Activated naive CD4-positive, alpha-beta T cell treated with Interleukin-2 at 50 U/mL for 16 hours (primary cell): ENCODE measurements around the gene GLE1.

Source experiments
- DNase-seq: peaks from one replicate; pipeline ENCODE4 v3.0.0-alpha.2; 2020

Gene GLE1, protein sequence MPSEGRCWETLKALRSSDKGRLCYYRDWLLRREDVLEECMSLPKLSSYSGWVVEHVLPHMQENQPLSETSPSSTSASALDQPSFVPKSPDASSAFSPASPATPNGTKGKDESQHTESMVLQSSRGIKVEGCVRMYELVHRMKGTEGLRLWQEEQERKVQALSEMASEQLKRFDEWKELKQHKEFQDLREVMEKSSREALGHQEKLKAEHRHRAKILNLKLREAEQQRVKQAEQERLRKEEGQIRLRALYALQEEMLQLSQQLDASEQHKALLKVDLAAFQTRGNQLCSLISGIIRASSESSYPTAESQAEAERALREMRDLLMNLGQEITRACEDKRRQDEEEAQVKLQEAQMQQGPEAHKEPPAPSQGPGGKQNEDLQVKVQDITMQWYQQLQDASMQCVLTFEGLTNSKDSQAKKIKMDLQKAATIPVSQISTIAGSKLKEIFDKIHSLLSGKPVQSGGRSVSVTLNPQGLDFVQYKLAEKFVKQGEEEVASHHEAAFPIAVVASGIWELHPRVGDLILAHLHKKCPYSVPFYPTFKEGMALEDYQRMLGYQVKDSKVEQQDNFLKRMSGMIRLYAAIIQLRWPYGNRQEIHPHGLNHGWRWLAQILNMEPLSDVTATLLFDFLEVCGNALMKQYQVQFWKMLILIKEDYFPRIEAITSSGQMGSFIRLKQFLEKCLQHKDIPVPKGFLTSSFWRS

DNA sequence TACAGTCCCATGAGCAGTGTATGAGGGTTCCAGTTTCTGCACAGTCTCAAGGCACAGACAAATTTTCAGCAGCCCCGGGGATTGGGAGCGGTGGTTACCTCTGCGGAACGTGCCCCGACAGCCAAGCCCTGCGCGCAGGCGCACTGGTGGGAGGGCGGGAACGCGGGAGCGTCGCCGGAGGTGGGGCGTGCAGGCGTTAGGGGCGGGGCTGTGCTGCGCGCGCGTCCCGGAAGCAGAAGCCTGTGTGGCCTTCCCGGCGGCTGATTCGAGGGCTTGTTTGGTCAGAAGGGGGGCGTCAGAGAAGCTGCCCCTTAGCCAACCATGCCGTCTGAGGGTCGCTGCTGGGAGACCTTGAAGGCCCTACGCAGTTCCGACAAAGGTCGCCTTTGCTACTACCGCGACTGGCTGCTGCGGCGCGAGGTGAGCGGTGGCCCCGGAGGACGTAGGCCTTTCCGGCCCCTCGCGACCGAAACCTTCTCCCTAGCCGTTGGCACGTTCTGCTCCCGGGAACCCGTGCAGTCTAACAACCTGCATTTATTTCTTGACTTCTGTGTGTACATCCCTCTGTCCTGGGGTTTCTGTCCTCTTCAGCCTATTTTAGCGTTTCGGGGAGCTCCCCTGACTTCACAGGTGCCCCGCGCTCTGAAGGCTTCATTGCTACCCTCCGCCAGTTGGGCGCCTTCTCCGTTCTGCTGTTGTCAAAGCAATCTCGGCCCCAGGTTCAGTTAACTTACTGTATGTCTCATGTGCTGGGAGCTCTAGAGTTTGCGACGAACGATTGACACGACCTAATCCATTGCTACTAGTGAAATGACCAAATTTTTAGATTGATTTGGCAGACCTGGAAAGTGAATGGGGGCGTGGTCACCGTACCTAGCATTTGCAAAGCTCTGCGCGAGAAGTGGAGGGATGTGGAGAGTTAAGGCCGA, at the start of gene GLE1:
TSS of gene GLE1 (plus strand) at position 235 of the 929 bp plus-strand sequence. CDS start at position 322, 87 bp downstream.
- peak; percentile 97 for DNase-seq

DNA sequence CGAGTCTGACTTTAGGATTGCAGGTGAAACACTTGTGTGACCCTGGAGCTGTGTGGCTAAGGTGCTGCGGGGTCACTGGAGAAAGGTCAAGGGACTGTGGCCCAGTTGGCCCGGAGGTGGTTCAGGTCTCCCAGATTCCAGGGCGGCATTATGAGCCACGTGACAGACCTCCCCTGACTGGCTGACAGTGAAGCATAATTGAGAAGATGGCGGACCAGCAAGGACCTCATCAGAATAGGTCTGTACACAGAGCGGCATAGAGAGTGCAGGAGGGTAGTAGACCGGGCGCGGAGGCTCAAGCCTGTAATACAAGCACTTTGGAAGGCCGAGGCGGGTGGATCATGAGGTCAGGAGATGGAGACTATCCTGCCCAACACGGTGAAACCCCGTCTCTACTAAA, 49.5 kb upstream of the GLE1 start:
- DNase-seq, result no peak

DNA sequence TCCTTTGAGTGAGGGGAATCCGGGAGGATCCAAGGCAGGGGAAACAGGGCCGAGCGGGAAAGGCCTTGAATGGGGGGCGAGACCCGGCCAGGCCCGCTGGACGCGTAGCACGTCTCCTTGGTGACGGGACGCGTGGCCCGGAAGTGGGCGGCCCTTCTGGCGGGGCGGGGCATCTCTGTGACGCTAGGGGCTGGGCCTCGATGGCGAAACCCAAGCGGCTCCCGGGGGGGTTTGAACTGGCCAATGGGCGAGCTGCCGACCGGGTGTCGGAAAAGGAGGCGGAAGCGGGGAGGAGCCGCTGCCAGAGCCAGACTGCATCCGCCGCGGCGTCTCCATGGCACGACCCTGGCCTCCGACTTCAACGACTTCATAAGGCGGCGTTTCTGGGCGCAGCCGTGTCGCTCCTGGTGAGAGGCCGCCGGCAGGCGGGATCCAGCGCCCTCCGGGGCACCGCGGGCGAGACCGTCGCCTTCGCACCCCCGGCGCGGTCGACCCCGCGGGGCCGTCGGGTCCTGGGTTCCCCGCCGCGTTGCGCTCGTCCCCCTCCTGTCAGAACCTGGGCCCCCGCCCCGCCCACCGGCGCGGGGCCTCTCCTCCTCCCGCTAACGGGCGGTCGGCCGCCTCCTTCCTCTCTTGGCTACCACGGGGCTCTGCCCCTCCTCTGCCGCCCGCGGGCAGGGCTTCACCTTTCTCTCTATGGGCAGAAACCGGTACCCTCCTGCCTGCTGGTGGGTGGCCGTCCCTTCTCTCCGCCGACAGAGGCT, 48.5 kb upstream of the GLE1 start, which contains the start of gene ODF2:
TSS of gene ODF2 (plus strand) at position 158 of the 764 bp plus-strand sequence. CDS start at position 244, 86 bp downstream.
- DNase-seq, result peak; percentile 99

DNA sequence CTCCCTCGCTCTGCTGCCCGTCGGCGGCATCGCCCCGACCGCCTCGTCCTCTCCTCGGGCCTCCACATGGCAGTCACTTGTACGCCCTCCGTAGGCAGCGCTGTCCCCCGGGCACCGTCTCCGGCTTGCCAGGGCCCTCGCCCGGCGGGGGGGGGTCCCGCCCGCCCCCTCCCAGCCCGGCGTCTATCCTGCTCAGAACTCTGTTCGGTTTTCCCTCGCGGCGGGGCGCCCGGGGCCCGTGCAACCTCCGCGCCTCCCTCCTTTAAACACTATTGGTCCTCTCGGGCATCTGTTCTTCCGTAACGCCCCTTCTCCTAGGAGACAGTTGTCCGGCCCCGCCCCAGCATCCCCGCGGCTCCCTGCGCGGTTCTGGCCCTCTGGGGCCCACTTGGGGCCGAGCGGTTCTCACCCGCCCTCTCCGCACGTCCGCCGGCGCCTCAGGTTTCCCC, 47.9 kb upstream of the GLE1 start:
- peak; percentile 74 for DNase-seq

DNA sequence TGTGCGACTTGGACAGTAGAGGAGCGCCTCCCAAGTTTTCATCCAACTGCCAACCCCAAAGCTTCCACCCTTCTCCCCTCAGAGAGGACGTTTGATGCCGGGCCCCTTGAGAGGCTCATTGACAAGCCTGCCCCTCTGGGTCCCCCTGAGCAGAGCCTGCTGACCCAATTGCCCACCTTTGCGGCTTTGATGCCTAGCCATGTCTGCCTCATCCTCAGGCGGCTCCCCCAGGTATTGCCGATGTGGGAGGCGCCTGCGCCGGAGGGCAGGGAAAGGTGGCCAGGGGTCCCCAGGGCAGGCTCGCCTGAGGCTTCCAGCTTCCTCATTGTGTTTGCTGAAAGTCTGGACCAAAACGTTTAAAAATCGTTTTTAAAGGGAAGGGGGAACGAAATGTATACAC, 47.3 kb upstream of the GLE1 start:
- no peak for DNase-seq

DNA sequence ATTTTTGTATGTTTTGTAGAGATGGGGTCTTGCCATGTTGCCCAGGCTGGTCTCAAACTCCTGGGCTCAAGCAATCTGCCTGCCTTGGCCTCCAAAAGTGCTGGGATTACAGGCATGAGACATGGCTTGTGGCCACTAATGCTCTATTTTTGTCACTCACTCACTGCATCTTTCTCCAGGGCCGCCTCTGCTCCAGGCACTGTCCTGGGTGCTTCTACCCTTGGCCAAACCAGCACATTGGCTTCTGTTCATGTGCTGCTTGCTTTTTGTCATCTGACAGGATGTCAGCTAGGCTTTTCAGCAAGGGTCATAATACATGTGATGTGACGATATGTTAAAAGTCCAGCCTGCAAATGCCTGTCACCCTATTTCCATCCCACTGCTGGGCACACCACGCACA, 45.5 kb upstream of the GLE1 start:
- DNase-seq, result no peak

DNA sequence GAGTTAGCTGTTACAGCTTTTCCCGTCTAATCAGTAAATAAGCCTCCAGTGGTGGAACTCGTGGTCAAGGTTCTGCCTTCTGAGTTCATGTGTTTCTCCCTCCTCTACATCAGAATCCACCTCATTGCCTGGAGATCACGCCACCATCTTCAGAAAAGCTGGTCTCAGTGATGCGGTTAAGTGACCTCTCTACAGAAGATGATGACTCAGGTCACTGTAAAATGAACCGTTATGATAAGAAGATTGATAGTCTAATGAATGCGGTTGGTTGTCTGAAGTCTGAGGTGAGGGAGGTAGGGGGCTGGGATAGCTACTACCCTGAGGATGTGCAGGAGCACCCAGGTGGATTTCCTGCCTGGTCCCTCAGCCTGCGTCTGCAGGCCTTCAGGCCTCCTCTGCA, 35.4 kb upstream of the GLE1 start:
- DNase-seq, result no peak

DNA sequence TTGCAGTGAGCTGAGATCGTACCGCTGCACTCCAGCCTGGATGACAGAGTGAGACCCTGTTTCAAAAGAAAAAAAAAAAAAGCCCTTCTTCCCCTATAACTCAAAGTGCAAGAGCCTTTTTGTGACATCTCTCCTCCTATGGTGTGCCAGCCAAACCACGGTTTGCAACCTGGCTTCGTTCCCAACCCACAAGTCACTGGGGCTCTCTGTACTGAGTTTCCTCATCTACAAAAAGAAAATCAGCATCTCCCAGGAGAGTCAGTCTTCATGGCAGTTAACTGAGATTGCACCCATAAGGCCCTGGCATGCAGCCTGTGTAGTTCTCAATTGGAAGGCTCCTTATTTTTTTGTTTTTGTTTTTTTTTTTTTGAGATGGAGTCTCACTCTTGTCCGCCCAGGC, 34.0 kb upstream of the GLE1 start:
- DNase-seq, result no peak

DNA sequence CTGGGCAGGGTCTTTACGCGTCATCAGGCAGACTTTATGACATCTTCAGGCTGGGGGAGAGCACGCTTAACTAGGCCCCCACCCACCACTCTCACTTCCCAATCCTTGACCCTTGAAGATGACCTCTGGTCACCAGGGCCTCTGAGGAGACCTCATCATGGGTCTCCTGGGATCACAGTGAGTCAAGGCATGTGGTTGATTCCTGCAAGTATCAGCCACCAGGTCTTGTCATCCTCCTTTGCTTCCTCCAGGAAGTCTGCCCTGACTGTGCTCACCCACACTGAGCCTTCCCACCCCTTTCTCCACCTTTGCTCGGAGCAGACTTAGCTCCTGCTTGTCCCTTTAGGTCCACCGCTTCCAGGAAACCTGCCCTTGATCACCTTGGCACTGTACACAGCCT, 31.4 kb upstream of the GLE1 start:
- DNase-seq, result no peak

DNA sequence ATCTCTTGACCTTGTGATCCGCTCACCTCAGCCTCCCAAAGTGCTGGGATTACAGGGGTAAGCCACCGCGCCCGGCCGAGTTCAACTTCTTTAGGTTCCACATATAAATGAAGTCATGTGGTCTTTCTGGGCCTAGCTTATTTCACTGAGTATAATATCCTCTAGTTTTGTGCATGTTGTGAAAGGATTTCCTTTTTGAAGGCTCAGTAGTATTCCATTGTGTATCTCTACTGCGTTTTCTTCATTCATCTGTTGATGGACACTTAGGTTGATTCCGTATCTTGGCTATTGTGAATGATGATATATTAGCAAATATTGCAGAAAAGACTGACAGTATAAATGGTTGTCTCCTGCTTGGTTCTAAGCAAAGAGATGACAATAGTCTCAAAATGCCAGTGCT, 28.7 kb upstream of the GLE1 start:
- no peak for DNase-seq

DNA sequence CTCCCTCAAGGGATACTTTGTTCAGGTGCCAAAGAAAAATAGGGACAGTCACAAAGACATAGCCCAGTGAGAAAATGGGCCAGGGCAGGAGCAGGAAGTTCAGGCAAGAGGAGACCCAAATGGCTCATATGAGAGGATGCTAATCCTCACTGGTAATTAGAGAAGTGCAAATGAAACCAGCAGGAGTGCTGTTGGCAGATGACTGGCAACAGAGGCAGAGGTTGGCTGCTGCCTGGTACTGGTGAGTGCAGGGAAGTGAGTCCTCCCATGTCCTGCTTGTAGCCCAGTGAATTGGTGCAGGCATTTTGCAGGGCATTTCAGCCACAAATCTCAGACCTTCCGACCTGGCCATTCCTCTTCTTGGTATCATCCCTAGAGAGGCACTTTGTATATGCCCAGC, 25.3 kb upstream of the GLE1 start:
- no peak for DNase-seq

DNA sequence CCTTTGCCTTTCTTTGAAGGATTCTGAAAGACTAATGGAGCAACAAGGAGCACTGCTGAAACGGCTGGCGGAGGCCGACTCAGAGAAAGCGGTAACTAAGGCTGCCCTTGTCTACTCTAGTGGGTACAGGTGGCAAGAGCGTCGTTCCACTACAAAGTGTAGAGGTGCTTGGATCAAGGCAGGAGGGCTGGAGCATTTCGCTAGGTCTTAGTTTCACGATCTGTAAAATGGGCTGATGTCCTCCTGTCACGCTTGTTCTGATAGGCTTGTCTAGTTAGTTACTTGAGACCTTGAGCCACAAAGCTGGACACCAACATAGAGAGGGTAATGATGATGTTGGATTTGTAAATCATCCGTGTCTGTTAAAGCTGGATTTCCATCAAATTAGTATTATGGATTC, 23.0 kb upstream of the GLE1 start:
- no peak for DNase-seq

DNA sequence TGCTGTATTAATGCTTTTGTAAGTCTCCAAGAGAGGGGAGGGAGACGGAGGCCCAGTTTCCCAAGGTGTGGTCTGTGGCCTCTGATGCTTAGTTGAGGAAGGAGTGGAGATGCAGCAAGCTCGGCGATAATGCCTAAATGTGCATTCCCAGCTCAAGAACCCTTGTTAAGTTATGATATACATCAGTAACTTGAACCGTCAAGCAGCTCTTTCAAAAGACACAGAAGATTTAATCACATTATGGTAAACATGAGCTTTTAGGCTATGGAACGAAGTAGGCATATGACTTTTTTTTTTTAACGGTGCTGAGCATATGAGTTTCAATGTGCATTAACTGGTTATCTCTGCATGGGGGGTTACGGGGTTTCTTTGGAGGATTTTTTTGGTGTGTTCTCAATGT, 22.3 kb upstream of the GLE1 start:
- DNase-seq, result no peak

DNA sequence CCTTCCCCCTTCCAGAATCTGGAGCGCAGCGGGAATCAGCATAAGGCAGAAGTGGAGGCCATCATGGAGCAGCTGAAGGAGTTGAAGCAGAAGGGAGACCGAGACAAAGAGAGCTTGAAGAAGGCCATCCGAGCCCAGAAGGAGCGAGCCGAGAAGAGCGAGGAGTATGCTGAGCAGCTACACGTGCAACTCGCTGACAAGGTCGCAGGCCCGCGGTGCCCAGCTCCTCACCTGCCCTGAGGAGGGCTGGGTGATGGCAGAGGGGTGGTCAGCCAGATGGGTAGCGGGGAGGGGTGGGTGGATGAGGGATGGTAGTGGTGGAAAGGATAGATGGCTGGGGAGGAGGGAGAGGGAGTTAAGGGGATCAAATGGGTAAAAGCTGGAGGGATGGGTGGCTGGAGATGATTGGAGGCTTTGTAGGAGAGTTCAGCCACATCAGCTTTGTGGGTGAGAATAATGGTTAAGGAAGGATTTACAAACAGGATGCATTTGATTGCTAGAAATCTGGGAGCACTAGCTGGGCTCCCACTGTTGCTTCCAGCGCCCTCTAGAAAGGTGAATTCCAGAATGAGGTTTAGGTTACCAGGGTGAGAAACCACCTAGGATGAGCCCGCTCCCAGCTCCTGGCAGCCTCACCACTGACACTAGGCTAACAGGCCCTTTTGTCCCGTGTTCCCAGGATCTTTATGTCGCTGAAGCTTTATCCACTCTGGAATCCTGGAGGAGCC, 19.7 kb upstream of the GLE1 start:
- DNase-seq, result no peak

DNA sequence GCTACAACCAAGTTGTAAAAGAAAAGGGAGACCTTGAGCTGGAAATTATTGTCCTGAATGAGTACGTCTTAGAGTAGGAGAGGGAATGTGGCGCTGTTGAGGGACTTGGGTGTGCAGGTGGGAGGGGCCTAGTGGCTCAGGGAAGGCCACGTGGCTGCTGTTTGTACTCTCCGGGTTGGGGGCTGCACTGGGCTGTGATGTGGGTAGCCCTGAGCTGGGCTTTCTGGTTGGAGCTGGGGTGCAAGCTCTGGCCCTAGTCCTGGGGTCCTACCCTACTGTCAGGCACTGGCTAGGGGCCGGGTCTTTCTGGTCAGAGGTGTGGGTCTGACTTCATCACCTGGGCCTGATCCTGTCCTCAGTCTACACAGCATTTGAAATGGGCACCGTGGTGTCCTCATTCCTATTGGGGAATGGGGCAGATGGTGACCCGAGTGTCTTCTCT, 19.1 kb upstream of the GLE1 start:
- no peak for DNase-seq

DNA sequence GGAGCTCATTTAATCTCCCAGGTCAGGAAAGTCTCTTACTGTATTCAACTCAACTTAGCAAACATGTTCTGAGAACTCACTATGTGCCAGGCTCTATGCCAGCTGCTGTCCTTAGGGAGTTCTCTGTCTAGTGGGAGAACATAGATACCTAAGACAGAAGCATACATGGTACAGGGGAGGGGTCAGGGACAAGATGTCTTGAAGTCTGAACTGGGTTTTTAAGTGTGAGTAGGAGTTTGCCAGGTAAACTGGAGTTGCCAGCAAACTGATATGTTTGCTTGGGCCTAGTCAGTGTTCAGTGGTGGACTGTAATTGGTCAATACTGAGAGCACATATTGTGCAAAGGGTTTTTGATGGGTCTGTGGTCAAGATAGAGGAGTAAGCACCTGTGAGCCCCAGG, 18.3 kb upstream of the GLE1 start:
- DNase-seq, result no peak

DNA sequence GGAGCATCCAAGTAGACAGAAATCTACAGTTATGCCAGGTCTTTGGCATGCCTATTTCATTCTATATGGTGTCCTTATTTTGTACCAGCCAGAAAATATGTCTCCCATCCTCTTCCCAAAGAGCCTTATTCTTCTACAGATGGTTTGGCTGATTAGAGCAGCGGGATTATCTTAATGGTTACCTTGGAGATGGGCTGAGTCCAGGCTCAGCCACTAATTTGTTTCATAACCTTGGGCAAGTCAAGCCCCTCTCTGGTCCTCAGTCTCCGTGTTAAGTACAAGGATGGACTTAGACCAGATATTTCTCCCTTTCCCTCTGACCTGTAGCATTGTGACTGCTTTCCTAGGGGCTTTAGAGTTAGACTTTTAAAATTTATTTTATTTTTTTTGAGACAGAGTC, 11.1 kb upstream of the GLE1 start:
- no peak for DNase-seq

DNA sequence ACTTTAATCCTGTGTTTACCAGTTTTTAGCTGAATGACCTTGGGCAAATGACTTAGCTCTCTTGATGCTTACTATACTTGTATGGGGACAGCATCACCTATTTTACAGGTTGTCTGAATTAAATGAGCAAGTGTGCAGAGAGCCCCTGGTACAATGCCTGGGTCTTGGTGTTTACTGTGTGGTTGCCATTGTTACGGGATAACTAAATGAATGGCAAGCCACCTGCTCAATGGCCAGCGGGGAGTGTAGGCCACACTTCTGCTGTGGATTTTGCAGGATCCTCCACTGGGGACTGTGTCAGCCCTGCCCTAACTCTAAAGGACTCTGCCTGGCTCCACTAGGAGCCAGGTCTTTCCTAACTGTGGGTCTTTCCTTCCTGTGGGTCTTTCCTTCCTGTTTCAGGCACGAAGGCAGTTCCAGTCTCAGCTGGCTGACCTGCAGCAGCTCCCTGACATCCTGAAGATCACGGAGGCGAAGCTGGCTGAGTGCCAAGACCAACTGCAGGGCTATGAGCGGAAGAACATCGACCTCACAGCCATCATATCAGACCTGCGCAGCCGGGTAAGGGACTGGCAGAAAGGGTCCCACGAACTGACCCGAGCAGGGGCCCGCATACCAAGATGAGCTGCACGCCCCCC, 10.3 kb upstream of the GLE1 start:
- DNase-seq, result no peak

DNA sequence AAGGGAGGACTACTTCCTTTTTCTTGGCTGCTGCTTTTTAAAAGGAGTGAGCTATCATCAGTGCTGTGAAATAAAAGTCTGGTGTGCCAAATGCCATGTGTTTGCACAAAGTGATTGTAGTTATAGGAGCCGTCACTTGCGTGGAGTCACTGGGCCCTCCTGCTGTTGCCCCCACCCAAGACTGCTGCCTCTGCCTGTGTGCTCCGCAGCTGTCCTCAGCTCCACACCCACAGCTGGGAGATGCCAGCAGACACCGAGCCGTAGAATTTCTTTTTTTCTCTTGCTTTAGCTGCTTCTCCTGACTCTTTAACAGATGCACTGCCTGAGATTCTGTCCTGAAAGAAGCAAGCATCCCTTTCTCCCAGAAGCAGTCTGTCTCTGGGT, 9.8 kb upstream of the GLE1 start:
- DNase-seq, result no peak

DNA sequence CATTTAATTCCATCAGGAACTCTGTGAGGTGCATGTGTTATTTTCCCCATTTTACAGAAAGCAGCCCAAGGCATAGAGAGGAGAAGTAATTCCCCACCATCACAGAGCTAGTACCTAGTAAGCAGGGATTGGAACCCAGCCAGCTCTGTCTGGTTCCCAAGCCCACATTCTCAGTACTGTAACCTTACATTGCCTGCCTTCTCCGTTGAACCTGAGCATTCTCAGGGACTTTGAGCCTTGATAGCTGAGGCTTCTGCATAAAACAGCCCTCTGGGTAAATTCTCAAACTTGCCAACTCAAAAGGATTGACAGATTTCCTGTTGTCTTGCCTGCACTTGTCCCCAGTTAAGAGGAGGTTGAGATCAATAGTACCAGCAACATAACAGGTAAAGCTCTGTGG, 9.2 kb upstream of the GLE1 start:
- DNase-seq, result no peak

DNA sequence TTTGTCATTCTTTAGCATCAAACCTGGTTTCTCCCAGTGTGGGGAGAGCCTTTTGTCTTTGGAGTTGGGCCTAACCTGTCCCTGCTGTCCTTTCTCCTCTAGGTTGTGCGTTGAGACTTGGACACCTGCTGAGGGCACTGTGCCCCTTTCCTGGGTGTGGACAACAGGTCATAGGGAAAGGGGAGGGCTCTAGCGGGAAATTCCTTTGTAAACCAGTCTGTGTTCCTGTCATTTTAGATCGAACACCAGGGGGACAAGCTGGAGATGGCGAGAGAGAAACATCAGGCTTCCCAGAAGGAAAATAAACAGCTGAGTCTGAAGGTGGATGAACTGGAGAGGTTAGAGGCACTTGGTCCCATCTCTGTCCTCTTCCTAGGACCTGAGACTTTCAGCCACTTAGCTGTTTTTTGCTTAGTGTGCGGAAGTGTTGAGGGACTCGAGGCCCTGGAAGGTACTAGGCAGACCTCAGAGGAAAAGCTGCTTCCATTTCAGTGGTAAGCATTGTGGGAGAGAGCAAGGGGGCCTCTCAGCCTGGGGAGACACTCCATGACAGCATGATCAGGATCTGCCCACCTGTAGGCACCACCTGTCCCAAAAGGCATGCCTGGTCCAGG, 8.6 kb upstream of the GLE1 start:
- no peak for DNase-seq
